ENCODE data around the gene TGFB3.

Gene TGFB3

DNA sequence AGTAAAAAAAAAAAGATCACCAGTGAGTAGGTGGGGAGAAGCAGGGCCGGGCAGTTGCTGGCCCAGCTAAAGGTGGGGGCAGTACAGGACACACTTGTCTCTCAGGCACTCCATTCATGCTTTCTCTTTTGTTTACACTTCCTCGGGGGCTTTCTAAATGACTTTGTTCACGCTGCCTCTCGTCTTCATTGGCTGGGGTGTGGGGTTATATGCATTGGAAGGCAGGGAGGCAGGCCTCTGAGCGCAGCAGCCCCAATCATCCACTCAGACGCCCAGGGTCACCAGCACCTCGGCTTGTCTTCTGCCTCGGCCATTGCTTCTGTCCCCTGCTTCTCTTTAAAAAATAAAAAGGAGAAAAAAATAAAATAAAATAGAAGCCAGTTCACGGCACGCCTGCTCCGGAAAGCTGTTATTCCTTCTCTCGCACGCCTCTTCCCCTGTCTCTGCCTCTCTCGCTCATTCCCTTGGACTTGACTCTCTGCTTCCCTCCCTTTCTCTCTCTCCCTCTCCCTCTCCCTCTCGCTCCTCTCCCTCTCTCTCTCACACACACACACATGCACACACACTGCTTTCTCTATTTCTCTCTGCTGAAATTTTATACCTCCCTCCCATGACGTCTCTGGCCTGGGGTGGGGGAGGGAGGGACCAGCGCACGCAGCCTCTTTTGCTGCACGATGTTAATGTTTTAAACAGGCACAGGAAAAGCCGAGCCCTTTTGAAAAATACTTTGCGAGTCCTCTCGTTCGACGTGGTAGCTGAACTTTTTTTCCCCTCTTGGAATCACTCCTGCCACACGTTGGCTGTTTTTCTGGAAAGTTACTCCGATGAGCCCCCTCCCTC lies at the start of gene TGFB3:
TSS of gene TGFB3 (minus strand) at position 570 of the 840 bp plus-strand sequence. CDS start 1,102 bp downstream, outside the sequence.
- TF ChIP-seq, protein P1, sequence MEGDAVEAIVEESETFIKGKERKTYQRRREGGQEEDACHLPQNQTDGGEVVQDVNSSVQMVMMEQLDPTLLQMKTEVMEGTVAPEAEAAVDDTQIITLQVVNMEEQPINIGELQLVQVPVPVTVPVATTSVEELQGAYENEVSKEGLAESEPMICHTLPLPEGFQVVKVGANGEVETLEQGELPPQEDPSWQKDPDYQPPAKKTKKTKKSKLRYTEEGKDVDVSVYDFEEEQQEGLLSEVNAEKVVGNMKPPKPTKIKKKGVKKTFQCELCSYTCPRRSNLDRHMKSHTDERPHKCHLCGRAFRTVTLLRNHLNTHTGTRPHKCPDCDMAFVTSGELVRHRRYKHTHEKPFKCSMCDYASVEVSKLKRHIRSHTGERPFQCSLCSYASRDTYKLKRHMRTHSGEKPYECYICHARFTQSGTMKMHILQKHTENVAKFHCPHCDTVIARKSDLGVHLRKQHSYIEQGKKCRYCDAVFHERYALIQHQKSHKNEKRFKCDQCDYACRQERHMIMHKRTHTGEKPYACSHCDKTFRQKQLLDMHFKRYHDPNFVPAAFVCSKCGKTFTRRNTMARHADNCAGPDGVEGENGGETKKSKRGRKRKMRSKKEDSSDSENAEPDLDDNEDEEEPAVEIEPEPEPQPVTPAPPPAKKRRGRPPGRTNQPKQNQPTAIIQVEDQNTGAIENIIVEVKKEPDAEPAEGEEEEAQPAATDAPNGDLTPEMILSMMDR (IDR thresholded peaks at IDR 0.05; ENCODE audit: insufficient read depth, low read length, missing control alignments) = no peak
- CTCF ChIA-PET = interaction anchor here (0.7 to 20.2 kb wide), 23 partner anchors 8 to 405 kb away, joined by 3 to 715 read pairs (median 5); no protein-coding TSS in a partner anchor
- DNase-seq (ENCODE audit: low read depth, low spot score) = peak; percentile 59
- H3K4me3 ChIP-seq (ENCODE audit: low read depth, low read length) = peak within 1 kb of the TSS; percentile 66
- POLR2A ChIA-PET = interaction anchor here (0.7 to 1.8 kb wide), 4 partner anchors 160 to 273 kb away, joined by 3 to 7 read pairs (median 5); no protein-coding TSS in a partner anchor

DNA sequence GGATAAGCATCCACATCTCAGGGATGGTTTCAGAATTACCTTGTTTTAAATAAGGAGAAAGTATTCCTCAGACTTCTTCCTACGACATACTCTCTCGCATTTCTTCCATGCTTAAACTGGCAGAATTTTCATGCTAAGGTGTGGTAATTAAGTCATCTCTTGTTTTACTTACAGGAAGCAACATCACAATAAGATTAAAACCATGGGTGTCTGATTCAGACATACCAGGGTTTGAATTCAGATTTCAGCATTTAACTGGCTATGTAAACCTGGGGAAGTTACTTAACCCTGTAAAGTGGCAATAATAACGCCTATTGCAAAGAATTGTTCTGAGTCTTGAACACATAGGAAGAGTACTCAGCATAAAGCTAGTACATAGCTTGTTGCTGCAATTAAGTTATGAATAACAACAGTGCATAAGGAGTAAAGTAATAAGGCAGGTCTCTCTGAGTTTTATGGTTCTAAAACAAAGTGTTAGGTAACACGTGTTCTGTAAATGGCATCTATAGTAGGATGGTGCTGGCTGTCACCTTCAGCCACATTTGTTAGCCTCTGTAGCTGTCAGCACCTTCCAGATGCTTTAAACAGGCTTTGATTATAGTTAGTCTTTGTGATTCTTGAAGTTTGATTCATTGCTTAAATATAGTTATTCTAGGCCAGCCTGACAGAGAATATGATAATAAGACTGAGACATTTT lies 42.6 kb upstream of the TGFB3 start:
- H3K4me3 ChIP-seq (ENCODE audit: low read depth, low read length) = no peak overlapping the region
- TF ChIP-seq, protein P1 (IDR thresholded peaks at IDR 0.05; ENCODE audit: insufficient read depth, low read length, missing control alignments) = no peak
- ChIA-PET POLR2A (no interaction called here), CTCF (interaction anchor here (0.7 kb wide), 1 partner anchor 315 kb away, joined by 3 read pairs; no protein-coding TSS in a partner anchor)
- no peak for DNase-seq (ENCODE audit: low read depth, low spot score)

DNA sequence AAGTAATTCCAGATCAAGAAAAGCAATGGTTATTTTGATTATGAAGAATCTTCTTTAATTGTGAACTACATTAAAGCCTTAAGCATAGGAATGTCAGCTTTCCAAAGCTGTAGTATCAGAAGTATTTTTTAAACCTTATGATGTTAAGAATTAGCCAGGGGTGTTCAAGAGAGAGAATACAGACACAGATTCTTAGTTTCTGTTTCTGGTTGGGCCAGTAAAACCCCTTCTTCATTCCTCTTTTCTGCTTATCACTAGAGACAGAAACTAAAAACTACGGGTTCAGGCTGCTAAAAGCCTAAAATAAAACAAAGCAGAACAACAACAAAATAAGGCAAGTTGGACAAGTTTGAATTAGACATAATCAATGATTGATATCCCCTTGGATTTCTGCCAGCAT lies 42.0 kb upstream of the TGFB3 start:
- no peak overlapping the region for H3K4me3 ChIP-seq (ENCODE audit: low read depth, low read length)
- no peak for DNase-seq (ENCODE audit: low read depth, low spot score)
- TF ChIP-seq, protein P1 (IDR thresholded peaks at IDR 0.05; ENCODE audit: insufficient read depth, low read length, missing control alignments) = no peak
- CTCF ChIA-PET = interaction anchor here (0.7 kb wide), 1 partner anchor 314 kb away, joined by 3 read pairs; no protein-coding TSS in a partner anchor
- POLR2A ChIA-PET = no interaction called here

DNA sequence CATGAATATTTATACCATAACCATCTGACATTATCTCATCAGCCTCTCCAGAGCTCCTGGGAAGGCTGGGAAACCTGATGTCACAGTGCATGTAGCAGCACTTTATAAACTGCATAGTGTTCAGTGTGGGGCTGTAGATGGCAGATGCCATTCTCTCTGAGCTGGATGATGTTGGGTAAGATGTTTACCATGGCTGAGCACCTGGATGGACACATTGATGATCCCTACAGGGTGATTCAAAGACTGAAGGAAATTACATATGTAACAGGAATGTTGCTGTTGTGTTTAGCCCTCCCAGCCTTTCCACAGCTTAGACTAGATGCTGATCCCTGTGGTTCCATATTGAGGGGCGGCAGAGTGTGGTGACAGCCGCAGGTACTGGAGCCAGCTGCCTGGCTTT lies 41.2 kb upstream of the TGFB3 start:
- no peak overlapping the region for H3K4me3 ChIP-seq (ENCODE audit: low read depth, low read length)
- no peak for DNase-seq (ENCODE audit: low read depth, low spot score)
- CTCF ChIA-PET = interaction anchor here (0.9 to 1.5 kb wide), 2 partner anchors 28 to 314 kb away, joined by 3 to 6 read pairs; no protein-coding TSS in a partner anchor
- TF ChIP-seq, protein P1 (IDR thresholded peaks at IDR 0.05; ENCODE audit: insufficient read depth, low read length, missing control alignments) = no peak
- POLR2A ChIA-PET = no interaction called here

DNA sequence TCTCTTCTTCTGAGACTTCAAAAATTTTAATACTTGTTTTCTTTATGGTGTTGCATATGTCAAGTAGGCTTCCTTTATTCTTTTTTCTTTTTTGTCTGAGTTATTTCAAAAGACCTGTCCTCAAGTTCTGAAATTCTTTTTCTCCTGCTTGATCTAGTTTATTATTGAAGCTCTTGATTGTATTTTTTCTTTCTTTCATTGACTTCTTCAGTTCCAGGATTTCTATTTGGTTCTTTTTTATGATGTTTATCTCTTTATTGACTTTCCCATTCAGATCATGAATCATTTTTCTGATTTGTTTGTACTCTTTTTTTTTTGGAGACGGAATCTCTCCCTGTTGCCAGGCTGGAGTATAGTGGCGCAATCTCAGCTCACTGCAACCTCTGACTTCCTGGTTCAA lies 37.9 kb upstream of the TGFB3 start:
- POLR2A ChIA-PET = no interaction called here
- no peak overlapping the region for H3K4me3 ChIP-seq (ENCODE audit: low read depth, low read length)
- TF ChIP-seq, protein P1 (IDR thresholded peaks at IDR 0.05; ENCODE audit: insufficient read depth, low read length, missing control alignments) = no peak
- no peak for DNase-seq (ENCODE audit: low read depth, low spot score)
- CTCF ChIA-PET = interaction anchor here (0.6 to 1.5 kb wide), 3 partner anchors 11 to 368 kb away, joined by 3 to 5 read pairs (median 3); no protein-coding TSS in a partner anchor

DNA sequence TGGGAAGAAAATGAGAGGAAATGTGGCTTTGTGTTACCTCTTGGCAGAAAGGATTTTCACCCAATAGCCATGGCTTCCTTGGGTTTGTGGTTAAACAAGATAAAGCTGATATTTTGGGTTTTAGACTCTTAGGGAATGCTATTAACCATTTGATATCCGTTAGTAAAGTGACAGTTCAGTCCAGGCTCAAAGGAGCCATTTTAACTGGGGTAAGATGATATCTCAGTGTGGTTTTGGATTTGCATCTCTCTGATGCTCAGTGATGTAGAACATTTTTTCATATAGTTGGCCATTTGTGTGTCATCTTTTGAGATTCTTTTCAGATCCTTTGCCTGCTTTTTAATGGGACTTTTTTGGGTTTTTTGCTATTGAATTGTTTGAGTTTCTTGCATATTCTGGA lies 33.9 kb upstream of the TGFB3 start:
- ChIA-PET POLR2A (no interaction called here), CTCF (interaction anchor here (1.5 kb wide), 1 partner anchor 35 kb away, joined by 3 read pairs; no protein-coding TSS in a partner anchor)
- TF ChIP-seq, protein P1 (IDR thresholded peaks at IDR 0.05; ENCODE audit: insufficient read depth, low read length, missing control alignments) = no peak
- no peak for DNase-seq (ENCODE audit: low read depth, low spot score)
- no peak overlapping the region for H3K4me3 ChIP-seq (ENCODE audit: low read depth, low read length)

All from AG04449 (cell line).